HL-60 (cell line): ENCODE results near the gene VSX2.

Source experiments
- CTCF ChIP-seq: IDR thresholded peaks from one replicate; pipeline ENCODE4 v1.5.1; 2011; ENCODE audit warnings: low read length, control low read depth, inconsistent platforms; ENCODE audit not compliant: insufficient read depth
- GABPA ChIP-seq: IDR thresholded peaks from 2 replicates; pipeline ENCODE4 v1.6.1; 2012; ENCODE audit warnings: low read depth

GRCh38 chr14:74240794-74241651, 1.8 kb downstream of the VSX2 start:
- TF ChIP-seq CTCF = no peak
- TF ChIP-seq GABPA = no peak
